ENCODE data around the gene SMARCA4. TPM values are rescaled to one million over a fixed set of nuclear protein-coding genes. Genes with fewer than 3 reads are reported as not detected.

Gene SMARCA4
- total RNA-seq, 4 donors from 2014 or later, result 78.4 to 115 (median 81.7) TPM

- intact Hi-C loops (cut with DNase I; ENCODE audit: low total_unique reads), result no loop called here
- TF ChIP-seq, protein P1, sequence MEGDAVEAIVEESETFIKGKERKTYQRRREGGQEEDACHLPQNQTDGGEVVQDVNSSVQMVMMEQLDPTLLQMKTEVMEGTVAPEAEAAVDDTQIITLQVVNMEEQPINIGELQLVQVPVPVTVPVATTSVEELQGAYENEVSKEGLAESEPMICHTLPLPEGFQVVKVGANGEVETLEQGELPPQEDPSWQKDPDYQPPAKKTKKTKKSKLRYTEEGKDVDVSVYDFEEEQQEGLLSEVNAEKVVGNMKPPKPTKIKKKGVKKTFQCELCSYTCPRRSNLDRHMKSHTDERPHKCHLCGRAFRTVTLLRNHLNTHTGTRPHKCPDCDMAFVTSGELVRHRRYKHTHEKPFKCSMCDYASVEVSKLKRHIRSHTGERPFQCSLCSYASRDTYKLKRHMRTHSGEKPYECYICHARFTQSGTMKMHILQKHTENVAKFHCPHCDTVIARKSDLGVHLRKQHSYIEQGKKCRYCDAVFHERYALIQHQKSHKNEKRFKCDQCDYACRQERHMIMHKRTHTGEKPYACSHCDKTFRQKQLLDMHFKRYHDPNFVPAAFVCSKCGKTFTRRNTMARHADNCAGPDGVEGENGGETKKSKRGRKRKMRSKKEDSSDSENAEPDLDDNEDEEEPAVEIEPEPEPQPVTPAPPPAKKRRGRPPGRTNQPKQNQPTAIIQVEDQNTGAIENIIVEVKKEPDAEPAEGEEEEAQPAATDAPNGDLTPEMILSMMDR (IDR thresholded peaks at IDR 0.05), result no peak
- no peak for TF ChIP-seq POLR2A (IDR thresholded peaks at IDR 0.05)
- no peak overlapping the region for H3K4me3 ChIP-seq (ENCODE audit: low read depth, poor library complexity, severe bottlenecking)
- no peak for DNase-seq (ENCODE audit: low spot score in 2 of 2)
- 96 to 98% methylated on average over 8 of the region's 8 CpGs for WGBS, 2 donors
Measured at GRCh38 chr19:10971107-10971726, 10.4 kb downstream of the SMARCA4 start.

DNA sequence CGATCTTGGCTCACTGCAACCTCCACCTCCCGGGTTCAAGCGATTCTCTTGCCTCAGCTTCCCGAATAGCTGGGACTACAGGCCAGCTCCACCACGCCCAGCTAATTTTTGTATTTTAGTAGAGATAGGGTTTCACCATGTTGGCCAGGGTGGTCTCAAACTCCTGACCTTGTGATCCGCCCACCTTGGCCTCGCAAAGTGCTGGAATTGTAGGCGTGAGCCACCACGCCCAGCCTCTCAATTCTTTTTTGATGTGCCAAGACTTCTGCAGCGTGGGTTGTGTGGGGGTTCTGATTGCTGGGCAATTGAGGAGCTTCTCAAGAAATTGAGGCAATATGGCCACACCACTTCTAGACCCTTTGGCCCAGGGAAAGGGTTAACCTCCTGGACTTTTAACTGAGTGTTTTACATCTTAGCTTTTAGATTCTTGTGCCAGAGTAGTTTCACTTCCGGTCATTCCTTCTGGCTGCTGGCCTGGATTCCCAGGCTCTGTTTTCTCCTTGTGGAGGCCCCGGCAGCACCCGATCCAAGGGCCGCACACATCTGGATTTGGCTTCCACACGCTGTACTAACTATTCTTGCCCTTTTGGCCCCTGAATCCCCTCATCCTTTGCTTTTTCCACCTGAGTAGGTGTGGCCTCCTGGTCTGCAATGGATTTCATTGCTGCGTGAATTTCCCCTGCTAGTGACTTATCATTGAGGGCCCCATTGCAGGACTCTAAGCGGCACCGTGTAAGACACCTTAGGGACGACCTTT, 14.7 kb downstream of the SMARCA4 start:
- TF ChIP-seq POLR2A (IDR thresholded peaks at IDR 0.05), result no peak
- TF ChIP-seq, protein P1 (IDR thresholded peaks at IDR 0.05), result no peak

GRCh38 chr19:10976131-10976892, 15.5 kb downstream of the SMARCA4 start:
- H3K4me3 ChIP-seq (ENCODE audit: low read depth, poor library complexity, severe bottlenecking), result no peak overlapping the region
- DNase-seq (ENCODE audit: low spot score in 2 of 2), result no peak
- TF ChIP-seq, protein P1 (IDR thresholded peaks at IDR 0.05), result no peak
- no peak for TF ChIP-seq POLR2A (IDR thresholded peaks at IDR 0.05)
- intact Hi-C loops (cut with DNase I; ENCODE audit: low total_unique reads), result no loop called here
- WGBS, 2 donors, result 68 to 69% methylated on average over 19 of the region's 19 CpGs

More for the DNA sequence above, 14.7 kb downstream of the SMARCA4 start:
- H3K4me3 ChIP-seq (ENCODE audit: low read depth, poor library complexity, severe bottlenecking), result no peak overlapping the region
- DNase-seq (ENCODE audit: low spot score in 2 of 2), result no peak
- intact Hi-C loops (cut with DNase I; ENCODE audit: low total_unique reads), result no loop called here
- 63% methylated on average over 19 of the region's 19 CpGs for WGBS, 2 donors

GRCh38 chr19:10977742-10978092, 16.9 kb downstream of the SMARCA4 start:
- 57 to 79% methylated on average over 5 of the region's 5 CpGs for WGBS, 2 donors
- no peak overlapping the region for H3K4me3 ChIP-seq (ENCODE audit: low read depth, poor library complexity, severe bottlenecking)
- no peak for DNase-seq (ENCODE audit: low spot score in 2 of 2)
- TF ChIP-seq POLR2A (IDR thresholded peaks at IDR 0.05), result no peak
- TF ChIP-seq, protein P1 (IDR thresholded peaks at IDR 0.05), result no peak
- intact Hi-C loops (cut with DNase I; ENCODE audit: low total_unique reads), result no loop called here

- no peak for TF ChIP-seq POLR2A (IDR thresholded peaks at IDR 0.05)
- TF ChIP-seq, protein P1 (IDR thresholded peaks at IDR 0.05), result no peak
- WGBS, 2 donors, result 72 to 74% methylated on average over 15 of the region's 15 CpGs
- intact Hi-C loops (cut with DNase I; ENCODE audit: low total_unique reads), result no loop called here
- no peak overlapping the region for H3K4me3 ChIP-seq (ENCODE audit: low read depth, poor library complexity, severe bottlenecking)
- DNase-seq (ENCODE audit: low spot score in 2 of 2), result no peak
Measured at GRCh38 chr19:10979951-10980381, 19.1 kb downstream of the SMARCA4 start.

Measured in lower leg skin (tissue), 4 donors.